Motor neuron (in vitro differentiated cells): Measurements from ENCODE around the gene GRIN1. TPM values are rescaled to one million over a fixed set of nuclear protein-coding genes. Genes with fewer than 3 reads are reported as not detected.

Source experiments
- ATAC-seq, 8 experiments: fragments of 200-7000 bp; cut with Tn5 transposase; replicated peaks in 6 of 8; 2 replicates each; pipeline ENCODE4 v1.8.0; 2021; ENCODE audit warnings: mild to moderate bottlenecking in 8 of 8, moderate library complexity in 8 of 8
- H3K27ac ChIP-seq, 2 donors: fragments of 250-450 bp; sonication (Bioruptor Pico); 2 replicates each; pipeline ENCODE4 v1.9.0; 2021; ENCODE audit warnings: antibody characterized with exemption in 2 of 2, mild to moderate bottlenecking in 2 of 2, moderate library complexity in 1 of 2
- H3K4me1 ChIP-seq, 2 donors: fragments of 250-450 bp; sonication (Bioruptor Pico); replicated peaks in 1 of 2; 2 replicates each; pipeline ENCODE4 v1.6.1; 2021; ENCODE audit warnings: antibody characterized with exemption in 2 of 2, mild to moderate bottlenecking in 2 of 2, moderate library complexity in 1 of 2
- H3K4me3 ChIP-seq, 5 donors: fragments of 250-450 bp; sonication (Bioruptor Pico); 2 replicates each; pipeline ENCODE4 v1.9.0; 2021; ENCODE audit warnings: antibody characterized with exemption in 5 of 5, mild to moderate bottlenecking in 5 of 5, moderate library complexity in 4 of 5
- whole genome bisulfite sequencing, 10 experiments: fragments of 450-650 bp; shearing (Covaris generic); methylation state at CpG; one replicate each; pipeline ENCODE4 v1.0.0; 2022; 5-methylcytosine and 5-hydroxymethylcytosine counted together
- in situ Hi-C, 9 experiments: fragments of 400-800 bp; cut with MboI; loops; one replicate each; pipeline ENCODE4 v1.15.0; 2021; ENCODE audit warnings: low sequenced_read_pairs in 9 of 9, low pct_unique_long_range_greater_than_20kb in 2 of 9; ENCODE audit not compliant: unreplicated experiment in 9 of 9
- total RNA-seq, 8 experiments: library from RNA; unstranded; fragments of 300-600 nt; gene quantifications; 2 replicates each; pipeline versions ENCODE4 v1.2.3 to v1.2.4, GENCODE V29; 2022

Gene GRIN1
- total RNA-seq, 8 experiments from 2014 or later: 0.20 to 6.0 (median 1.2) TPM

- WGBS, 10 experiments: 80 to 100% (median 91%) methylated on average over 1 to 4 of the region's 19 CpGs; no CpG with 5 or more reads in 2 of the 10 experiments
- in situ Hi-C loops: no loop called here
- ATAC-seq: no peak
- Histone ChIP-seq H3K27ac (no peak overlapping the region), H3K4me3 (peak overlapping the region in 1 of 5 donors; percentile 99), H3K4me1 (peaks cover 13 to 19% of the 10 kb centered on the region in 2 donors)
Measured at GRCh38 chr9:137198051-137198901, 59.3 kb downstream of the GRIN1 start.

GRCh38 chr9:137198902-137199283, 59.9 kb downstream of the GRIN1 start:
- ATAC-seq: no peak
- in situ Hi-C loops: no loop called here
- H3K4me1 ChIP-seq: peaks cover 18 to 21% of the 10 kb centered on the region in 2 donors
- WGBS, 10 experiments: 40 to 93% (median 64%) methylated on average over 1 to 6 of the region's 11 CpGs; no CpG with 5 or more reads in 6 of the 10 experiments
- H3K4me3 ChIP-seq: peak overlapping the region in 2 of 5 donors; percentile 89 to 99
- no peak overlapping the region for H3K27ac ChIP-seq

GRCh38 chr9:137199411-137200121, 60.6 kb downstream of the GRIN1 start:
- ATAC-seq: no peak
- WGBS, 10 experiments: 0 to 68% (median 20%) methylated on average over 2 to 6 of the region's 51 CpGs; no CpG with 5 or more reads in 7 of the 10 experiments
- Histone ChIP-seq H3K4me3 (peak overlapping the region; percentile 80 to 99 (median 90)), H3K27ac (no peak overlapping the region), H3K4me1 (peaks cover 25 to 28% of the 10 kb centered on the region in 2 donors)
- in situ Hi-C loops: no loop called here

- Histone ChIP-seq H3K4me3 (peak within 1 kb of the TSS; percentile 80 to 99 (median 90)), H3K27ac (peak within 1 kb of the TSS; percentile 68 to 80), H3K4me1 (peaks cover 27 to 29% of the 10 kb centered on the region in 2 donors)
- ATAC-seq: peak; percentile 86 to 96 (median 94)
- in situ Hi-C loops: no loop called here
- WGBS, 10 experiments: 0% methylated on average over 2 of the region's 118 CpGs; no CpG with 5 or more reads in 9 of the 10 experiments
Measured at GRCh38 chr9:137200311-137201204, 61.6 kb downstream of the GRIN1 start, which contains the start of gene TPRN. Gene TPRN, minus strand, starts transcription at chr9:137200741. Its CDS starts 30 bp downstream, at chr9:137200711.

- WGBS, 10 experiments: 1 to 33% (median 19%) methylated on average over 1 to 17 of the region's 23 CpGs; no CpG with 5 or more reads in 1 of the 10 experiments
- in situ Hi-C loops: no loop called here
- no peak for ATAC-seq
- H3K4me3 ChIP-seq: peak overlapping the region; percentile 80 to 99 (median 90)
- H3K27ac ChIP-seq: peak overlapping the region; percentile 14 to 50
- H3K4me1 ChIP-seq: peaks cover 30 to 32% of the 10 kb centered on the region in 2 donors
Measured at GRCh38 chr9:137201205-137201868, 62.4 kb downstream of the GRIN1 start.

GRCh38 chr9:137202966-137203365, 64.0 kb downstream of the GRIN1 start:
- WGBS, 10 experiments: 44 to 94% (median 63%) methylated on average over 3 to 8 of the region's 8 CpGs; no CpG with 5 or more reads in 5 of the 10 experiments
- H3K27ac ChIP-seq: no peak overlapping the region
- in situ Hi-C loops: no loop called here
- no peak overlapping the region for H3K4me3 ChIP-seq
- H3K4me1 ChIP-seq: peaks cover 35 to 36% of the 10 kb centered on the region in 2 donors
- no peak for ATAC-seq

- in situ Hi-C loops: no loop called here
- Histone ChIP-seq H3K27ac (peak overlapping the region; percentile 57 to 83), H3K4me3 (peak overlapping the region; percentile 85 to 100 (median 96)), H3K4me1 (peaks cover 24 to 28% of the 10 kb centered on the region in 2 donors)
- 0 to 41% (median 4%) methylated on average over 3 to 15 of the region's 21 CpGs; no CpG with 5 or more reads in 4 of the 10 experiments for WGBS, 10 experiments
- no peak for ATAC-seq
Measured at GRCh38 chr9:137204731-137205125, 65.8 kb downstream of the GRIN1 start.

- Histone ChIP-seq H3K4me1 (peaks cover 23 to 28% of the 10 kb centered on the region in 2 donors), H3K27ac (peak within 1 kb of the TSS; percentile 57 to 83), H3K4me3 (peak within 1 kb of the TSS; percentile 85 to 100 (median 96))
- in situ Hi-C loops: no loop called here
- 0 to 2% (median 1%) methylated on average over 2 to 23 of the region's 98 CpGs; no CpG with 5 or more reads in 5 of the 10 experiments for WGBS, 10 experiments
- peak; percentile 20 to 69 (median 39) for ATAC-seq
Measured at GRCh38 chr9:137205126-137206069, 66.4 kb downstream of the GRIN1 start, which contains the start of the genes NDOR1 and TMEM203. Gene NDOR1, plus strand, starts transcription at chr9:137205700. Its CDS starts 78 bp downstream, at chr9:137205778. Gene TMEM203, minus strand, starts transcription at chr9:137205648. Its CDS starts 234 bp downstream, at chr9:137205414.

- Histone ChIP-seq H3K4me3 (peak overlapping the region; percentile 85 to 100 (median 96)), H3K27ac (no peak overlapping the region), H3K4me1 (peaks cover 20 to 26% of the 10 kb centered on the region in 2 donors)
- WGBS, 10 experiments: 0 to 96% (median 74%) methylated on average over 1 to 7 of the region's 7 CpGs; no CpG with 5 or more reads in 1 of the 10 experiments
- ATAC-seq: no peak
- in situ Hi-C loops: no loop called here
Measured at GRCh38 chr9:137206602-137207001, 67.6 kb downstream of the GRIN1 start.

GRCh38 chr9:137211532-137211931, 72.6 kb downstream of the GRIN1 start:
- H3K4me3 ChIP-seq: no peak overlapping the region
- H3K4me1 ChIP-seq: peaks cover 2 to 4% of the 10 kb centered on the region in 2 donors
- no peak for ATAC-seq
- no peak overlapping the region for H3K27ac ChIP-seq
- WGBS, 10 experiments: 60 to 91% (median 73%) methylated on average over 1 to 6 of the region's 13 CpGs; no CpG with 5 or more reads in 7 of the 10 experiments
- in situ Hi-C loops: no loop called here

GRCh38 chr9:137212520-137212919, 73.6 kb downstream of the GRIN1 start:
- 72% methylated on average over 5 of the region's 21 CpGs; no CpG with 5 or more reads in 9 of the 10 experiments for WGBS, 10 experiments
- Histone ChIP-seq H3K4me3 (no peak overlapping the region), H3K27ac (no peak overlapping the region), H3K4me1 (peaks cover 0 to 3% of the 10 kb centered on the region in 2 donors)
- ATAC-seq: no peak
- in situ Hi-C loops: no loop called here
